Adipocyte (in vitro differentiated cells): ENCODE data around the gene SPRED3.

ENCODE experiments used
- DNase-seq: peaks from one replicate; pipeline ENCODE4 v3.0.0-alpha.2; 2015; ENCODE audit warnings: low read depth
- H3K27me3 ChIP-seq: replicated peaks from 2 replicates; pipeline ENCODE4 v1.7.0; 2013; ENCODE audit warnings: mild to moderate bottlenecking, low read length, moderate library complexity; ENCODE audit not compliant: control insufficient read depth, insufficient read depth
- H3K36me3 ChIP-seq: 2 replicates; pipeline ENCODE4 v1.7.0; 2013; ENCODE audit warnings: low read length, mild to moderate bottlenecking, moderate library complexity; ENCODE audit not compliant: control insufficient read depth, insufficient read depth, severe bottlenecking
- H3K4me1 ChIP-seq: 2 replicates; pipeline ENCODE4 v1.7.0; 2013; ENCODE audit warnings: mild to moderate bottlenecking, low read length, moderate library complexity; ENCODE audit not compliant: control insufficient read depth, insufficient read depth
- H3K4me3 ChIP-seq: 2 replicates; pipeline ENCODE4 v1.7.0; 2013; ENCODE audit warnings: mild to moderate bottlenecking, low read length, moderate library complexity
- H3K9ac ChIP-seq: 2 replicates; pipeline ENCODE4 v1.7.0; 2013; ENCODE audit warnings: mild to moderate bottlenecking, low read length, moderate library complexity
- H3K9me3 ChIP-seq: 2 replicates; pipeline ENCODE4 v1.7.0; 2013; ENCODE audit warnings: mild to moderate bottlenecking, low read length, moderate library complexity; ENCODE audit not compliant: control insufficient read depth

Gene SPRED3

GRCh38 chr19:38385804-38386257 lies 2.7 kb upstream of the SPRED3 start:
- no peaks in the 10 kb centered on the region for H3K27me3 ChIP-seq
- H3K36me3 ChIP-seq = peaks cover 39% of the 10 kb centered on the region
- no peaks in the 10 kb centered on the region for H3K9me3 ChIP-seq
- no peak overlapping the region for H3K4me3 ChIP-seq
- DNase-seq = no peak
- no peak overlapping the region for H3K9ac ChIP-seq
- peaks cover 19% of the 10 kb centered on the region for H3K4me1 ChIP-seq

- H3K4me3 ChIP-seq = no peak overlapping the region
- H3K9me3 ChIP-seq = no peaks in the 10 kb centered on the region
- no peaks in the 10 kb centered on the region for H3K27me3 ChIP-seq
- no peak for DNase-seq
- no peak overlapping the region for H3K9ac ChIP-seq
- peaks cover 19% of the 10 kb centered on the region for H3K4me1 ChIP-seq
- peaks cover 33% of the 10 kb centered on the region for H3K36me3 ChIP-seq
Measured at GRCh38 chr19:38386300-38386970, 2.1 kb upstream of the SPRED3 start.

DNA sequence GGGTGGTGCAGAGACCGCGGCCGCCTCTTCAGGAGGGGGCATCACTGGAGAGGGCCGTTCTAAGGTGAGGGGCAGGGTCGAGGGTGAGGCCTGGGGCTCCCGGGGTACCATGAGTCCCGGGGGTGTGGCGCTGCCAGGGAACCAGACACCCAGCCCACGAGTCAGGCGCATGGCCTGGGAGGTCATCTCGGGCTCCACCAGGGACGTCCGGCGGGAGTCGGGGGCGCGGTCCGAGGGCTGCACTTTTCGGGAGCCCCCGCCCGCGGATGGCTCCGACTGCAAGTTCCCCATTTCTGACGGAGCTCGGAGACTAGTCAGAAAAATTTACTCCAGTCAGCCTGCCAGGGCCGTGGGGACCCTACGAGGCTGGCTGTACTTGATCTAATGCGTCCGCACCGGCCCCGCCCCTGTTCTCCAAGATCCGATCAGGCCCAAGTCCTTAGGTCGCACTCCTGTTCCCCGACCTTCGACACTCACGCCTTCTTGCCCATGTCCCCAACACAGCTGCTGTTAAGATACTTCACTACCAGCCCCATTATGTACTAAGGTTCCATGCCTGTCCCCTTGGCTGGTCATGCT lies 1.4 kb upstream of the SPRED3 start:
- Histone ChIP-seq H3K4me3 (peak overlapping the region; percentile 76), H3K9ac (peak overlapping the region; percentile 60), H3K36me3 (peaks cover 27% of the 10 kb centered on the region), H3K4me1 (peaks cover 19% of the 10 kb centered on the region), H3K9me3 (no peaks in the 10 kb centered on the region), H3K27me3 (no peaks in the 10 kb centered on the region)
- DNase-seq = no peak

GRCh38 chr19:38387550-38388348 lies 748 bp upstream of the SPRED3 start, which contains the start of gene GGN:
GGN (minus strand) TSS chr19:38388034; CDS start chr19:38387261, 773 bp downstream.
- peak; percentile 96 for DNase-seq
- peak within 1 kb of the TSS; percentile 60 for H3K9ac ChIP-seq
- peaks cover 19% of the 10 kb centered on the region for H3K4me1 ChIP-seq
- H3K4me3 ChIP-seq = peak within 1 kb of the TSS; percentile 76
- H3K9me3 ChIP-seq = no peaks in the 10 kb centered on the region
- no peaks in the 10 kb centered on the region for H3K27me3 ChIP-seq
- peaks cover 20% of the 10 kb centered on the region for H3K36me3 ChIP-seq

DNA sequence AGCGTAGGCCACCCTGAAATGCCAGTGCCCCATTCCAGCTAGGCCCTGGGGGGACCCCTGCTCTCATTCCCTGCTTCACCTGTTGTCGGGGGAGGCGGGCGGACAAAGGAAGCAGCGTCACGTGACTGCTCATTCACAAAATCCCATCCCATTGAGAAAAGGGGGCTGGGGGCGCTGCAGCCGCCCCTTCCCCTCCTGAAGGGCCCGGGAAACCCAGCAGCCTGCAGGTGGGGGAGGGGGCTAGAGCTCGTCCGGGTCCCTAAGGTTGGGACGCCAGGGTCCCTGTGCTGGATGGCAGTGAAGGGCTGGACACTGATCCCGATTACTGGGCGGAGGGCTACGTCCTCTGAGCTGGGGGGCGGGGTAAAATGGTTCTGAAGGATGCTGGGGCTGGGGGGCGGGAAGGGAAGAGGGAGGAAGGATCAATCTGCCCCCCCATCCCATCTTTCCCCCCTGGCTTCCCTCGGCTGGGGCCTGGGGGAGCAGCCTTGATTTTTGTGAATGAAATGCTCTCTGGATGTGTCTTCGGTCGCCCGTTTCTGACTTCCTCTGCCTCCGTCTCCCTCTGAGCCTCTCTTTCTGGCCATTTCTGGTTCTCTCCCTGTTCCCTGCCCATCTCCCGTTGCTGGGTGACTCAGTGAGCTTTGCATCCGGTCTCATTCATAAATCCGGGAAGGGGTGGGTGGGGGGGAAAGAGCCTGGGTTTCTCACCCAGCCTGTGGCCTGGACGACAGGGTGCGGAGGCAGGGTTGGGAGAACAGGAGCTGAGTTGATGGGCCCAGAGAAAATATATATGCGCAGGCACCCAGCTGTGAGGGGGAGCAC lies 816 bp downstream of the SPRED3 start:
- H3K27me3 ChIP-seq = no peaks in the 10 kb centered on the region
- DNase-seq = peak; percentile 79
- H3K9me3 ChIP-seq = no peaks in the 10 kb centered on the region
- H3K4me3 ChIP-seq = peak overlapping the region; percentile 74
- peak overlapping the region; percentile 54 for H3K9ac ChIP-seq
- H3K4me1 ChIP-seq = peaks cover 19% of the 10 kb centered on the region
- H3K36me3 ChIP-seq = peaks cover 4% of the 10 kb centered on the region

- Histone ChIP-seq H3K4me1 (peaks cover 19% of the 10 kb centered on the region), H3K36me3 (peaks cover under 1% of the 10 kb centered on the region), H3K9ac (no peak overlapping the region), H3K4me3 (no peak overlapping the region), H3K27me3 (no peaks in the 10 kb centered on the region), H3K9me3 (no peaks in the 10 kb centered on the region)
- no peak for DNase-seq
Measured at GRCh38 chr19:38389957-38390924, 1.7 kb downstream of the SPRED3 start.

DNA sequence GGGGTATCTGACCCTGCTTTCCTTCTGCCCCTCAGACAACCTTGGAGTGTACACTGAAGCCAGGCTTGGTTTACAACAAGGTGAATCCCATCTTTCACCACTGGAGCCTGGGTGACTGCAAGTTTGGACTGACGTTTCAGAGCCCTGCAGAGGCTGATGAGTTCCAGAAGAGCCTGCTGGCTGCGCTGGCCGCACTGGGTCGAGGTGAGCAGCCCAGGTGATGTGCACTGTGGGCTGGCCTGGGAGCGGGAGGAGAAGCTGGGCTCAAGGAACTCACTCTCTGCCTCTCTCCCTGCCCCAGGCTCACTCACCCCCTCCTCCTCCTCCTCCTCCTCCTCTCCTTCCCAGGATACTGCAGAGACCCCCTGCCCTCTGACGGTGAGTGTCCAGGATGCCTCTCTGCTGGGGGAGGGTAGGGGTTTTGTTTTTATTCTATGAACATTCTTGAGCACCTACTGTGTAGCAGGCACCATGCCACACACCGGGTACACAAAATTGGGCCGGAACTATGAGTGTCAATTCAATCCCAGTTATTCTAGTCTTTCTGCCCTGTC lies 3.5 kb downstream of the SPRED3 start:
- Histone ChIP-seq H3K9ac (no peak overlapping the region), H3K36me3 (no peaks in the 10 kb centered on the region), H3K27me3 (peaks cover 4% of the 10 kb centered on the region), H3K4me3 (no peak overlapping the region), H3K9me3 (no peaks in the 10 kb centered on the region), H3K4me1 (peaks cover 16% of the 10 kb centered on the region)
- no peak for DNase-seq

GRCh38 chr19:38392707-38393308 lies 4.3 kb downstream of the SPRED3 start:
- H3K9ac ChIP-seq = no peak overlapping the region
- H3K9me3 ChIP-seq = no peaks in the 10 kb centered on the region
- no peak overlapping the region for H3K4me3 ChIP-seq
- H3K4me1 ChIP-seq = peaks cover 9% of the 10 kb centered on the region
- peak; percentile 45 for DNase-seq
- H3K27me3 ChIP-seq = peaks cover 4% of the 10 kb centered on the region
- H3K36me3 ChIP-seq = no peaks in the 10 kb centered on the region

DNA sequence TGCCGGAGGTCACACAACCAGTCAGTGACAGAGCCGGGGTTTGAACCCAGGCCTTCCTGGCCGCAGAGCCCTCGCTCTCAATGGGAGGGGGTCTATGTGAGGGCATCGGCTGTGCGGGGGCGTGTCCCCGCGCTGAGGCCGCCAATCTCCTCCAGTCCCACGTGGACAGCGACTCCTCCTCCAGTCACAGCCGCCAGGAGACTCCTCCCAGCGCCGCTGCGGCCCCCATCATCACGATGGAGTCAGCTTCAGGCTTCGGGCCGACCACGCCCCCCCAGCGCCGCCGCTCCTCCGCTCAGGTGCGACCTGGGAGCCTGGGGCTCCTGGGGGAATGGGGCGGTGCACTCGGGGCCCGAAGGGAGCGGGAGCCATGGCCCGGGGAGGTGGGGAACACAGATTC lies 6.0 kb downstream of the SPRED3 start:
- Histone ChIP-seq H3K27me3 (peaks cover 6% of the 10 kb centered on the region), H3K9ac (no peak overlapping the region), H3K4me3 (no peak overlapping the region), H3K9me3 (no peaks in the 10 kb centered on the region), H3K4me1 (no peaks in the 10 kb centered on the region), H3K36me3 (no peaks in the 10 kb centered on the region)
- no peak for DNase-seq
